NCI-H2171 treated with DMSO at 0.1 percent for 48 hours (cell line): ENCODE data around the gene MLC1.
A peak's percentile ranks its signal among the peaks of the same experiment; 100 is the strongest.

Experiments used
- DNase-seq: peaks from one replicate; lab custom pipeline; 2025; lab: John Stamatoyannopoulos, UW

The MLC1 gene

DNA sequence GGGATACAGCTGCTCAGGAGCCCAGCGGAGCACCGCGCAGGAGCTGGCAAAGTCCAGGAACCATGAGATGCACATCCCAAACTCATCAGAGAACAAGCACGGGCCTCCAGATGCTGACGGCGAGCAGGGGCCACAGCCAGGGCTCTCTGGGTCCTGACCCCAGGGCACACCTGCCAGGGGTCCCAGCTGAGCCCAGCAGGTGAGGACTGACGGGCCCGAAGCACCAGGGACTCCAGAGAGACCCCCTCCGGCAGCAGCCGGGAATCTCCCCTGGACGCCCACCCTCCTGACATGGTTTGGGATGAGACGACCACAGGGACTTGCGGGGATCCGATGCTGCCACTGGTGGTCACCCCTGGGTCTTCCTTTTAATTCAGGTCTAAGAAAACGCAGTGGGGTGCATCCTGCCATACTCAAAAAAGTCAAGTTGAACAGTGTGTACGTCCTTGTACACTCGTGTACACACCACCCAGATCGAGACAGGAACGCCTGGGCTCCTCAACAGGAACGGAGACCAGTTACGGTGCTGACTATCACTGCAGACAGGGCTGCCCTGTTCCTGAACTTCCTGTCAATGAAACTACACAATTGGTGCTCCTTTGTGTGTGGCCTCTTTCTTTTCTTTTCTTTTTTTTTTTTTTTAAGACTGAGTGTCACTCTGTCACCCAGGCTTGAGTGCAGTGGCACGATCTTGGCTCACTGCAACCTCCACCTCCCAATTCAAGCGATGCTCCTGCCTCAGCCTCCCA, 49.1 kb downstream of the MLC1 start:
- no peak for DNase-seq

DNA sequence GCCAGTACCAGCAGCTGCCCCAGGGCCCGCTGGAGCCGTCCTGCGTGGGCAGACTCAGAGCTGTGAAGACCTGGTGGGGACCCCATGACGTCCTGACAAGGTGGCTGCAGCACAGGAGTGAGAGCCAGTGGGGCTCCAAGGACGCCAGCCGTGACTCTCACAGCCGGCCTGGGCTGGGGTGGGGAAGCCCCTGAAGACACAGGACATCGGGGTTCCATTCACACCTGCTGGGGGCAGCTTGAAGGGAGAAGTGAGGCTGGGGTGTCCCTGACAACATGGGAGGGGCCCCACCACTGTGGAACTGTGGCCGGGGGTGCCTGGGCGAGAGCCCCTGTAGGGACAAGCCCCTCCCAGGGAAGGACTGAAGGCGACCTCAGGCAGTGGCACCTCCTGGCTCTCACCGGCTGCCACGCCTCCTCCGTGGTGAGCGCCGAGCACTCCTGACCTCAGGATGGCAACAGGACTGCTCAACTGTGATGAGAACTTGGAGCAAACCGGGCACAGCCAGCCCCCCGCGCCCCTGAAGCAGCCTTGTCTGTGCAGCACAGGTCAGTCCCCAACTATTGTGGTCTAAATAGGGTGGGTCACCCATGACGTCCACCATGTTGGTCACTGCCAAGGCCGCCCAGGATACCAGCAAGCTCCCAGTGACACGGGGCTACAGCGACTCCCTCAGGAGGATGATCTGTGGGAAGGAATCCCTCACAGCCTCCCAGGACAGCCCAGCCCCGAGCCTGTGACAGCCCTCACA, 49.9 kb downstream of the MLC1 start:
- no peak for DNase-seq

DNA sequence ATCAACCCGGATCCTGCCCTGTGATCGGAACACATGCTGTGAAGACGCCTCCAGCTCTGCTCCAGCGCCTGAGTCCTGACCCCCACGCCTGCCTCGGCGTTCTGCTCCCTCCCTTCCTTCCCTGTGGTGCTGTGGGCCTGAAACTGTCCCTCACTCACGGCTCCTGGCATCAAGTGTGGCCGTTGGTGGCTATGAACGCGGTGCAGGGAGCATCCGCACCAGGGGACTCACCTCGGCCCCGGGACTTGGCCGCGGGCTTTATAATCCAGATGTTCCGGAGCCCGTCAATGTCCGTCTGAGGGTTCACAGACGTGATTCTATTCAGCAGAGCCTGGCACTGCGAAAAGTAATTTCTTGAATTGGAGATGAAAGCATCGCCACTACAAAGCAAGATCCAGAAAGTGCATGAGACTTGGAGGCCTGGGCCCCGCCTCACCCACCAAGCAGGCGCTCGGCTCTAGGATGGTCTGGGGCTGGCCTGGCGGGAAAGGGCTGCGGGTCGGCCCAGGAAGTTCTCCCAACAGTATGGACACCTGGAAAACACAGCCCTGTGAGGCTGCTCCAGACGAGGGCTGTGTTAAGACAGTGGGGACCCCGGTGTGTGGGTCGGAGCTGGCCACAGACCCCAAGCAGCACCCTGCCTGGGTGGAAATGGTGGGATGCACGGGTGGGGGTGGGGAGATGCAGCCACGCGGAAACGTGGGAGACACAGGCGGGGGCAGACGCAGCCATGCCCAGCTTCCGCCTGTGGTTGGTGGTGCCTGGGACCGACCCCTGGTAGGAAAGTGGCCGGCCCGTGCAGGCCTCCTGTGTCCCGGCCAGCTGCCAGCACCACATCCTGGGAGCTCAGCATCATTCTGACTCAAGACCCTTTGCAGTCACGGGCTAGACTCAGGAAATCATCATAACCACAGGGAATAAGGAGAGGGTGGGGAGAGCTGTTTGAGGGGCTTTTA, 50.8 kb downstream of the MLC1 start:
- no peak for DNase-seq

DNA sequence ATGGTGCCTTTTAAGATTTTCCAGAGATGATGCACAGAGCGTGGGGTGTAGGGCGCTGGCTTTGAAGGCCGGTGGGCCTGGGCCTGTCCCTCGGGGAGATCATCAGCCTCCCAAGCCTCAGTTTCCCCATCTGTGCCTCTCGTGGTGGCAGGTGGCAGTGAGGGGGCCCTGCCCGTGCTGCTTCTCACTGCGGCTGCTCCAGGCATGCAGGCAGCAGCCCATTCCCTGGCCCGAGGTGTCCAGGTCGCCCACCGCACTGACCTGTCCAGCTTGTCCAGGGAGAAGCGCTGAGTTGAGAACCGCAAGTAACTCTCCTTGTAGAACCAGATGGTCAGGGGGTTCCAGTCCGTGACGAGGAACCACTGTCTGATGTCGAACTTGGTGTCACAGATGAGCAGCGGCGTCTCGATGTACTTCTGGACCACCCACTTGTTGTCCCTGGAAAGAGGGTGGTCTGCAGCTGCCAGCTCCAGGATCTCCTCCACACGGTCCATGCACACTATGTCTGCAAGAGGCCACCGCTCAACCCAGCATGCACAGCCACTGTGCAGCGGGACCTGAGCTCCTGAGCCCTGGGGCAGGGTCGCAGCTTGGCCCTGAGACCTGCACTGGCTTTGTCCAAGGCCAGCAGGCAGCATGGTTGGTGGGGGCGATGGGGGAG, 52.2 kb downstream of the MLC1 start:
- DNase-seq: no peak

DNA sequence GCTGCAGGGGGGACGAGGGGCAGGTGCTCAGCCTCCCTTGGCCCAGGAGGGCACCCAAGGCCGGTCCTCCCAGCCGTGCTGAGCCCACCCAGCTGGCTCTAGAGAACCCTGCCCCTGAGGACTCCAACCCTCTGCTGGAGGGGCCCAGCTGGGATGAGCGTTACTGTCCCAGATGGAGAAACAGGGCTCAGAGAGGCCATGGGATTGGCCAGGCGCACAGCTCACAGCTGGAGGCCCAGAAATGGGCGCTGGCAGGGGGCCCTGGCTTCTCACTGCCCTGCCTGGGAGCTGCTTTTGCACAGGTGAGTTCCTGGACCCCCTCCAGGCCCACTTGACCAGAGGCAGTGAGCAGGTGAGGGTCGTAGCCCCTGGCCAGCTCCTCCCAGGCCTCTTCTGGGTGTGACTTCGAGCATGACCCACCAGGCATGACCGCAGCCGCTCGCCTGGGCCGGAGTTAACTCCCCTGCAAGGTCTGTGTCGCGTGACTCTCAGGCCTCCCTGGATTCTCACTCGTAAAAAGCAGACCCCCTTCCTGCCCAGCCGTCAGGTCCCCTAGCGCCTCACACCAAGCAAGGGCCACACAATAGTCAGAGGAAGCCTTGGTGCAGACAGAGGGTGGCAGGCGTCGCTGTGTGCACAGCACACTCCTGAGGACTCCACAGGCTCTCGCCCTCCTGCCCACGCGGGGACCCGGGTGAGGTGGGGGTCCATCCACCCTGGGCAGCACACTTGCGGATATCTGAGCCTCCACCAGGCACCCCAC, 52.9 kb downstream of the MLC1 start:
- DNase-seq: no peak

DNA sequence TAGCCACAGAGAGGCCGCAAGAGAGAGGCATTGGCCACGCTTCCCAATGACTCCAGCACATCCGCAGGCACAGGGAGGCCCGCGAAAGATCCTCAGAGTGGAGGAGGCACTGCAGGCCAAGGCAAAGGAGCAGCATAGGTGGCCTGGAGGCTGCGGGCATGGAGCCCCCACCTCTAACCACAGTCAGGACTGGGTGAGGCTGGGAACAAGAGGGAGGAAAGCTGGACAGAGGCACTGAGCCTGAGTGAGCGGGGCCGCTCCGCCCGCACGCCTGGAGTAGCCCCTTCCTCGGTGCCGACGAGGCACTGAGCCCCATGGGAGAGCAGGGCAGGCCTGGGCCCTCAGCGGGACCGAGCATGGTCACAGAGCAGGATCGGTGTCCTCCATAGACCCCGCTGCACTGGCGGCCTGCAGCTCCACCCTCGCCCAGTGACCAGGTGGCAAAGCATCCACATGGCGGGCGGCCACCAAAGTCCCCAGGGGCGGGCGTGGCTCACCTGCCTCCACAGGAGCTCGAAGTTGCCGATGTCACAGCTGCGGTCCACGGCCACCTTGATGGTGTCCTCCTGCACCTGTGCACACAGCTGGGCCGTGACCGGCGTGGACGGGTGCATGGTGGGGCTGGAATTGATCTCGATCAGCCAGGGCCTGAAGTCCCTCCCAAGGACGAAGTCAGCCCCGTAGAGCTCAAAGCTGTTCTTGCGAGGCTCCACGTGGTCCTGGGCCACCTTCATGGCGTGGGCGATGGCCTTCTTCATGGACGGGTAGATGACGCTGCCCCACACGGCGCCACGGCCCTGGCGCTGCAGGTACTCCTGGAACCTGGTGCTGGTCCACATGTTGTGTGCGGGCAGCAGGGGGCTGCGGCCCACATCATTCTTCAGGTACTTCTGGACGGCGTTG, 53.8 kb downstream of the MLC1 start:
- no peak for DNase-seq

DNA sequence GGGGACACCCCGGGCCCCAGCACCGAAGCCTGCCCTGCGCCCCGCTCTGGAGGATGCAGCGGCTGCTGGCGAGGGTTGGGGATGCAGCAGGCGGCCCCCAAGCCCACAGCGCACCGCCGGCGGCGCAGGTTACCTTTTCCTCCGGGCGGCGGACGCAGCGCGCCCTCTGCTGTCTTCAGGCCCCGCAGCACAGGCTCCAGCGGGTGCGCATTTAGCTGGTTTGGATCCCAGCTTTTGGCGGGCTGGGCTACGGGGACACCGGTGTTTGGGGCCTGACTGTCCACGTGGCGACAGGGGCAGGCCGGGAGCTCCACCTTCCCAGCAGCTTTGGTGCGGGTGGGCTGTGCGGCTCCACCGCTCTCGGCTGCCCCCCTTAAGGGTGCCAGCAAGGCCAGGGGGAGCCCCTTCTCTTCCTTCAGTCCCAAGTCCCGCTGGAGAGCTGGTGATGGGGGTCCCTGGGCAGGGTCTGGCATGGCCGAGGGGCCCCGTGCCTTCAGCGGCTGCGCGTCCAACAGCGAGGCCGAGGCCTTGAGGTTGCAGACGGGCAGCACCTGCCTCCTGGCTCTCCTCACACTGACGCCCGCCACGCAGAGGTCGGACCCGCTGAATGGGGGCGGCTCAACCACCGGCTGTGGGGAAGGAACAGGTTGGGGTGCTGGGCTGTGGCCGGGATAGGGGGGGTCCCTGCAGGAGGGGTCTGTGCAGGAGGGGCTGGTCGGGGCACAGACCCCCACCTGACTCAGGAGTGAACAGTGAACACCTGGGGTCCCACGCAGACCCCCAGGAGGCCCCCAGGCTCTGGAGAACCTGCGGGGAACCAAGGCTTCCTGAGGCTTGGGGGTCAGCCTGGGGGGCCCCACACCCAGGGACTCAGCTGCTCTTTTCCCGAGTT, 54.7 kb downstream of the MLC1 start:
- DNase-seq: peak; percentile 75

DNA sequence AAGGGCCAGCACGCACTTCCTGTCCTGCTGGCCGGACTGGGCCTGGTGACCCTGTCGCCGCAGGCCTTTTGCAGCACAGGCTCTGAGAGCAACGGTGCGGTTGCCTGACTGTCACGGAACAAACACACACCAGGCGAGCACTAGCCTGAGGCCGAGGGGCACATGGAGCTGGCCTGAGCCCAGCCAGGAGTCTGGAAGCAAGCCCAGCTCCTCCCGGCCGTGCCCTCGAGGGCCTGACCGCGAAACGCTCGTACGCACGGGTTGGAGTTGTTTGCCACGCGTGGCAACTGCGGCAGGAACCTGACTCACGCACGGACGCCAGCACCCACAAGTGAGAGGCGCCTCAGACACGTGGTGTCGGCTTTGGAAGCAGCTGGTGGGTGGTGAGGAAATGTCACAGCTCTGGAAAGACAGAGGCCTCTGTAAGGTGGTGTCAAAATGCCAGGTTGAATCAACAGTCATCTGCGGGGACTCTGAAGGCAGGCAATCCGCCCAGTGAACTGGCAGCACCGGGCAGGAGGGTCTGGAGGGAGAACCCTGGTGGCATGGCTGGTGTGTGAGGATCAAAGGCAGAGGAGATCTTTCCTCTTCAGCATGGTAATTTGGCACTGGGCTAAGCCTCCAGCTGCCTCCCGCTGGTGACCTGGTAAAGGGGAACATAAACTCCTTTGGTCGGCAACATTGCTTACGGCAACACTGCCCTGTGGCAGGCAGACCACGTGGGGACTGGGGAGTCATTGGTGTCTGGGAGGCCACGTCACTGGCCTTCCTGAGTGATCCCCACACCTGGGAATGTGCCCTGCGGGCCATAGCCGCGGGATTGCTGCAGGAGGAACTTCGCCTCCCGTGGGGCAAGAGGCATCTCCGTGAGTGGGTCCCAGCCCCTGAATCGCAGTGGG, 57.3 kb downstream of the MLC1 start:
- DNase-seq: no peak

DNA sequence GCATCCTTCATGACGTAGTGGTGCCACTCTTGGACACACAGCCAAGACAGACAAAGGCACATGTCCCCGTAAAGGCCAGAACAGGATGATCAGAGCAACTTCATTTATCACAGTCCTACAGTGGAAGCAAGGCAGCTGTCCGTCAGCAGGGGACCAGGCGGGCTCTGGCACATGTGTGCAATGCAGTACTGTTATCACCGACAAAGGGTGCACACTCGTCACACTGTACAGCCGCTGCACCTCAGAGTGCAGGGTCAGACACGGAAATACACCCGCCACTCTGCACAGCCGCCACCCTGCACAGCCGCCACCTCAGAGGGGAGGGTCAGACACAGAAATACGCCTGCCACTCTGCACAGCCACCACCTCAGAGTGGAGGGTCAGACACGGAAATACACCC, 59.2 kb downstream of the MLC1 start:
- no peak for DNase-seq

DNA sequence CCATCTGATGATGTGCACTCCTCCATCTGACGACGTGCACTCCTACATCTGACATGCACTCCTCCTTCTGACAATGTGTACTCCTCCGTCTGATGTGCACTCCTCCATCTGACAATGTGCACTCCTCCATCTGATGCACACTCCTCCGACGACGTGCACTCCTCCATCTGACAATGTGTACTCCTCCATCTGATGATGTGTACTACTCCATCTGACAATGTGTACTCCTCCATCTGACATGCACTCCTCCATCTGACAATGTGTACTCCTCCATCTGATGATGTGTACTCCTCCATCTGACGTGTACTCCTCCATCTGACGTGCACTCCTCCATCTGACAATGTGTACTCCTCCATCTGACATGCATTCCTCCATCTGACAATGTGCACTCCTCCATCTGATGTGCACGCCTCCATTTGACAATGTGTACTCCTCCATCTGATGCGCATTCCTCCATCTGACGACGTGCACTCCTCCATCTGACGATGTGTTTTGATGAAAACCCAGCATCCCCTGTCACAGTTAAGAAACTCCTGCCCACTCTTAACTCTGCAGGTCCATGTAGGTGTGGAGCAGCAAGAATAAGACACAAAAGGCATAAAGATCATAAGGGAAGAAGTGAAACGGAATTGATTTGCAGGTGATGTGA, 62.9 kb downstream of the MLC1 start:
- no peak for DNase-seq

DNA sequence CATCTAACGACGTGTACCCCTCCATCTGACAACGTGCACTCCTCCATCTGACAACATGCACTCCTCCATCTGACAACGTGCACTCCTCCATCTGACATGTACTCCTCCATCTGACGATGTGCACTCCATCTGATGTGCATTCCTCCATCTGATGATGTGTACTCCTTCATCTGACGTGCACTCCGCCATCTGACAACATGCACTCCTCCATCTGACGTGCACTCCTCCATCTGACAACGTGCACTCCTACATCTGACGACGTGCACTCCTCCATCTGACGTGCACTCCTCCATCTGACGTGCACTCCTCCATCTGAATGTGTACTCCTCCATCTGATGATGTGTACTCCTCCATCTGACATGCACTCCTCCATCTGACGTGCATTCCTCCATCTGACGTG, 64.6 kb downstream of the MLC1 start:
- no peak for DNase-seq

DNA sequence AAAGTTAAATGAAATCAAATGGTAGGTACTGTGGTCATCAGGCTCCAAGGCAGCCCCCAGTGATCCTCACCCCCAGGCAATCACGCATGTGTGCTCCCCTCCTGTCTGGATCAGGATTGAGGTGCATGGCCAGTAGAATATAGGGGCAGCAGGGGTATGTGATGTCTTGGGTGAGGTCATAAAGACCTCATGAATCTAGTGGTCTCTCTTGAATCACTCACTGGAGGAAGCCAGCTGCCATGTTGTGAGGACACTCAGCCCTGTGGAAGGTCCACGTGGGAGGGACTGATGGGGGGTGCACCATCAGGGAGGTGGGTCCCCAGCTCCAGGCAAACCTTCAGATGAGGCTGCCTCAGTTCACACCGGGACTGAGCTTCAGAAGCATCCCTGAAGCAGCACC, 65.9 kb downstream of the MLC1 start:
- DNase-seq: no peak

DNA sequence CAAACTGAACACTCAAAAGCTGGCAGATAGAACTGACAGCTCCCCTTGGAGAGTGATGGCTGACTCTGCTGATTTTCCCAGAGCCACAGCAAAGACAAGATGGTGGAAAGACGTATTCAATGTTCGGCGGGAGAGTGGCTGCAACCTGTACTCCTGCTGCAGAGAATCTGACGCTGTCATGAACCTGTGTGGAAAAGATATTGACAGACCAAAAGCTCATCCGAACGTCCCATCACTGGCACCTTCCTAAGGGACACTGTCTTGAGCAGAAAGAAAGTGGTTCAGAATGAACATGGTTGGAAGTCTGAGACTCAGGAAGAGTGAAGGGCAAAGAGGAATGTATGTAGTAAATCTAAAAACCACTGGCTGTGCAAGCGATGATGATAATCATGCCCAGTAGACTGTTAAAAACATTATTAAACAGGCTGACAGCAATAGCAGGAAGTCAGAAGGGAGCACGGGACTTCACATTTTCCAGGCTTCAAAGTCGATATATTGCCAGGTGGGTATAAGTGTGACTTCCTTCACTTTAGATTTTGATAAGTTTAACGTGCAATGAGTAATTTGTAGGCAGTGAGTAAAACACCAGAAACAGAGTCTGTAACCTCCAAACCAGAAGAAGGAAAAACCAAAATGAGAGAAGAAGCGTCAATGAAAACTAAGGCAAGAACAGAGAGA, 66.5 kb downstream of the MLC1 start:
- DNase-seq: no peak

DNA sequence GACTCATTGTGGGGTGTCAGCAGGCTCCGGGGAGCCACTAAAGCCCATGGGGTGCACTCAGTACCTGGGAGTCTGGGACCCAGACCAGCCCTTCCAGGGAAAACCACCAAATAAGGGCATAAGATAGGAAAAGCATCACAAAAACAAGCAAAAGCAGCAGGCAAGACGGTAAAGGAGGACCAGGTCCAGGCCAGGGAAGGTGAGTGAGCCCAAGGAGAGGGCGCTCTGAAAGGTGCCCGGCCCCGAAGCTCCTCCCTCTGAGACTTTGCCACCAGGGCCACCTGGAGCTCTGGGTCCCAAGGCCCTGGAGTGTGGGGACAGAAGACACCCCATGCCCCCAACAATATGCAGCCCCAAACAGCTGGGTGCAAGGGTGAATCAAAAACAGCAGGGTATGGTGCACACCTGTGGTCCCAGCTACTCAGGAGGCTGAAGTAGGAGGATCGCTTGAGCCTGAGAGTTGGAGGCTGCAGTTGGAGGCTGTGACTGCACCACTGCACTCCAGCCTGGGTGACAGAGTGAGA, 67.5 kb downstream of the MLC1 start:
- no peak for DNase-seq

DNA sequence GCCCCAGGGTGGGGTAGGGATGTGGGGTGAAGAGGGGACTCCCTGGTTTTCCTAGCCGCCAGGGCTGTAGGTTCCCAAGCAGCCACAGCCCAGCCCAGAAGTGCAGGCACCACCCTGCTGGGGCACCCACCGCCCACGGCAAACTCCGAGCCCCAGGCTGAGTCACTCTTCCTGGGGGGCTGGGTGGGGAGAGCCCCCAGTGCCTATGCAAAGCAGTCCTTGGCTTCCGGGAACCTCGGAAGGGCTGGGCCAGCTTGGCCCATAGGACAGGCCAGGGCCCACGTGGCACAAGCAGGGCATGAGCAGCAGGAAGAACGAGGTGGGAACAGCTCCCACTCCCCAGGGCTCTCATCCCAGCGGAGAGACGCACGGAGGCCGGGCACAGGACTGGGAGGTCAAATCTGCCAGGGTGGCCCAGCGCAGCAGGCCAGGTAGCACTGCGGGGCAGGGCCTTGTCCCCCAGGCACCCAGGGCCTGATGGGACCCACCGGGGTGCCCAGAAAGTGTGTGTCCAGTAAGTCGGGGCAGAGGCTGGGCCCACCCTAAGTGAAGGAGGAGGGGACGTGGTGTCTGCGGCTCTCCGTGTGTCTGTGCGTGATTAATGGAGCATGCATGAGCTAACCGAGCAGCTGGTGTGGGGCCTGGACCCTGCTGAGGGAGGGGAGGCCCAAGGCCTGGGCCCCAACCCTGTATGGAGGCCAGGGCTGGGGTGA, 68.1 kb downstream of the MLC1 start:
- DNase-seq: no peak
